Peyer's patch (tissue), 4 donors: ENCODE measurements around the gene NEDD4L.

Experiments used
- POLR2A ChIP-seq, 2 donors: fragments of 450-650 bp; IDR thresholded peaks; one replicate each; pipeline ENCODE4 v1.5.1; 2017; ENCODE audit warnings: antibody characterized with exemption in 2 of 2, mild to moderate bottlenecking in 2 of 2, moderate library complexity in 2 of 2
- TF ChIP-seq, protein P1 (sequence below), 6 experiments: fragments of 450-650 bp in 4 of 6; fragments of 200-600 bp in 2 of 6; sonication (generic) in 1 of 6; IDR thresholded peaks; one replicate each; pipeline ENCODE4 v1.5.1; 2017 to 2019; ENCODE audit warnings: antibody characterized with exemption in 6 of 6, mild to moderate bottlenecking in 3 of 6, moderate library complexity in 1 of 6

DNA sequence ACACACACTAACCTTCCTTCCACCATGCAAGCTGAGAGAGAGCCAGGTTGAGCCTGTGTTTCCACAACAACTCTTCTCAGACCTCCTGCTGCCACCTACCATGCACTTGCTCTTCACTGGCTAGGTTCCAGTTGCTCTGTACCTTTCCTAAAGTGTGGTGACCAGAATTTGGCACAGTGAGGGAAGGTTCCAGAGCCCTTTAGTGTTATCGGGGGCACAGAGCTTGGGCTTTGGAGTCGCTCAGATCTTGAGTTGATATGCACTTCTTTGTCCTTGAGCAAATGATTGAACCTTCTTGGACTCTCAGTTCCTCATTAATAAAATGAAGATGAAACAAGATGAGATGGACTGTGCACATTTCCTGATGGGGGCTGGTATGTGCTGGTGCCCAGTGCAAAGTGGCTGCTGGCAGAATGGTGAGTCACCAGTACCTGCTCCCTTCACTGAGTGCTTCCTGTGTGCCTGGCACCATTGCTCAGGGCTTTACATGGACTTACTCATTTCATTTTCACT lies 47.1 kb downstream of the NEDD4L start:
- TF ChIP-seq, protein P1, sequence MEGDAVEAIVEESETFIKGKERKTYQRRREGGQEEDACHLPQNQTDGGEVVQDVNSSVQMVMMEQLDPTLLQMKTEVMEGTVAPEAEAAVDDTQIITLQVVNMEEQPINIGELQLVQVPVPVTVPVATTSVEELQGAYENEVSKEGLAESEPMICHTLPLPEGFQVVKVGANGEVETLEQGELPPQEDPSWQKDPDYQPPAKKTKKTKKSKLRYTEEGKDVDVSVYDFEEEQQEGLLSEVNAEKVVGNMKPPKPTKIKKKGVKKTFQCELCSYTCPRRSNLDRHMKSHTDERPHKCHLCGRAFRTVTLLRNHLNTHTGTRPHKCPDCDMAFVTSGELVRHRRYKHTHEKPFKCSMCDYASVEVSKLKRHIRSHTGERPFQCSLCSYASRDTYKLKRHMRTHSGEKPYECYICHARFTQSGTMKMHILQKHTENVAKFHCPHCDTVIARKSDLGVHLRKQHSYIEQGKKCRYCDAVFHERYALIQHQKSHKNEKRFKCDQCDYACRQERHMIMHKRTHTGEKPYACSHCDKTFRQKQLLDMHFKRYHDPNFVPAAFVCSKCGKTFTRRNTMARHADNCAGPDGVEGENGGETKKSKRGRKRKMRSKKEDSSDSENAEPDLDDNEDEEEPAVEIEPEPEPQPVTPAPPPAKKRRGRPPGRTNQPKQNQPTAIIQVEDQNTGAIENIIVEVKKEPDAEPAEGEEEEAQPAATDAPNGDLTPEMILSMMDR (IDR thresholded peaks at IDR 0.05) = no peak
- peak in 1 of 2 donors; percentile 60 for TF ChIP-seq POLR2A (IDR thresholded peaks at IDR 0.05)
